ENCODE results near the gene CPA3. TPM values are rescaled to one million over a fixed set of nuclear protein-coding genes. Genes with fewer than 3 reads are reported as not detected.

CPA3 gene
- total RNA-seq, 1 experiment from 2014 or later, result not detected

GRCh38 chr3:148852271-148852992 lies 12.7 kb upstream of the CPA3 start:
- CTCF ChIA-PET, result interaction anchor here (0.6 kb wide), 2 partner anchors 120 to 472 kb away, joined by 4 to 5 read pairs; no protein-coding TSS in a partner anchor
- Mint-ChIP-seq H3K9me3 (ENCODE audit: low read depth, unreplicated experiment) (no peaks in the 10 kb centered on the region), H3K27ac (ENCODE audit: unreplicated experiment) (no peak overlapping the region), H3K36me3 (ENCODE audit: insufficient read depth, unreplicated experiment) (no peaks in the 10 kb centered on the region), H3K27me3 (ENCODE audit: unreplicated experiment) (no peaks in the 10 kb centered on the region), H3K4me1 (ENCODE audit: low read depth, unreplicated experiment) (no peaks in the 10 kb centered on the region), H3K4me3 (ENCODE audit: low read depth, unreplicated experiment) (no peak overlapping the region)
- intact Hi-C loops (cut with micrococcal nuclease; ENCODE audit: unreplicated experiment), result no loop called here
- no TSS peak for BruUV-seq (replicated peaks)
- no peak for DNase-seq
- TF ChIP-seq, protein P1, sequence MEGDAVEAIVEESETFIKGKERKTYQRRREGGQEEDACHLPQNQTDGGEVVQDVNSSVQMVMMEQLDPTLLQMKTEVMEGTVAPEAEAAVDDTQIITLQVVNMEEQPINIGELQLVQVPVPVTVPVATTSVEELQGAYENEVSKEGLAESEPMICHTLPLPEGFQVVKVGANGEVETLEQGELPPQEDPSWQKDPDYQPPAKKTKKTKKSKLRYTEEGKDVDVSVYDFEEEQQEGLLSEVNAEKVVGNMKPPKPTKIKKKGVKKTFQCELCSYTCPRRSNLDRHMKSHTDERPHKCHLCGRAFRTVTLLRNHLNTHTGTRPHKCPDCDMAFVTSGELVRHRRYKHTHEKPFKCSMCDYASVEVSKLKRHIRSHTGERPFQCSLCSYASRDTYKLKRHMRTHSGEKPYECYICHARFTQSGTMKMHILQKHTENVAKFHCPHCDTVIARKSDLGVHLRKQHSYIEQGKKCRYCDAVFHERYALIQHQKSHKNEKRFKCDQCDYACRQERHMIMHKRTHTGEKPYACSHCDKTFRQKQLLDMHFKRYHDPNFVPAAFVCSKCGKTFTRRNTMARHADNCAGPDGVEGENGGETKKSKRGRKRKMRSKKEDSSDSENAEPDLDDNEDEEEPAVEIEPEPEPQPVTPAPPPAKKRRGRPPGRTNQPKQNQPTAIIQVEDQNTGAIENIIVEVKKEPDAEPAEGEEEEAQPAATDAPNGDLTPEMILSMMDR (IDR thresholded peaks at IDR 0.05; ENCODE audit: unreplicated experiment), result no peak

GRCh38 chr3:148853076-148853475 lies 12.0 kb upstream of the CPA3 start:
- no TSS peak for BruUV-seq (replicated peaks)
- Mint-ChIP-seq H3K4me3 (ENCODE audit: low read depth, unreplicated experiment) (no peak overlapping the region), H3K36me3 (ENCODE audit: insufficient read depth, unreplicated experiment) (no peaks in the 10 kb centered on the region), H3K27me3 (ENCODE audit: unreplicated experiment) (no peaks in the 10 kb centered on the region), H3K27ac (ENCODE audit: unreplicated experiment) (no peak overlapping the region), H3K4me1 (ENCODE audit: low read depth, unreplicated experiment) (no peaks in the 10 kb centered on the region), H3K9me3 (ENCODE audit: low read depth, unreplicated experiment) (no peaks in the 10 kb centered on the region)
- no peak for DNase-seq
- CTCF ChIA-PET, result interaction anchor here (0.6 kb wide), 2 partner anchors 121 to 473 kb away, joined by 4 to 5 read pairs; no protein-coding TSS in a partner anchor
- intact Hi-C loops (cut with micrococcal nuclease; ENCODE audit: unreplicated experiment), result no loop called here
- TF ChIP-seq, protein P1 (IDR thresholded peaks at IDR 0.05; ENCODE audit: unreplicated experiment), result no peak

- no peak overlapping the region for H3K27ac Mint-ChIP-seq (ENCODE audit: unreplicated experiment)
- TF ChIP-seq, protein P1 (IDR thresholded peaks at IDR 0.05; ENCODE audit: unreplicated experiment), result no peak
- CTCF ChIA-PET, result no interaction called here
- intact Hi-C loops (cut with micrococcal nuclease; ENCODE audit: unreplicated experiment), result no loop called here
- H3K4me1 Mint-ChIP-seq (ENCODE audit: low read depth, unreplicated experiment), result no peaks in the 10 kb centered on the region
- H3K27me3 Mint-ChIP-seq (ENCODE audit: unreplicated experiment), result no peaks in the 10 kb centered on the region
- H3K9me3 Mint-ChIP-seq (ENCODE audit: low read depth, unreplicated experiment), result no peaks in the 10 kb centered on the region
- H3K36me3 Mint-ChIP-seq (ENCODE audit: insufficient read depth, unreplicated experiment), result no peaks in the 10 kb centered on the region
- no peak for DNase-seq
- BruUV-seq (replicated peaks), result no TSS peak
- no peak overlapping the region for H3K4me3 Mint-ChIP-seq (ENCODE audit: low read depth, unreplicated experiment)
Observed at GRCh38 chr3:148854061-148854460, 11.0 kb upstream of the CPA3 start.

DNA sequence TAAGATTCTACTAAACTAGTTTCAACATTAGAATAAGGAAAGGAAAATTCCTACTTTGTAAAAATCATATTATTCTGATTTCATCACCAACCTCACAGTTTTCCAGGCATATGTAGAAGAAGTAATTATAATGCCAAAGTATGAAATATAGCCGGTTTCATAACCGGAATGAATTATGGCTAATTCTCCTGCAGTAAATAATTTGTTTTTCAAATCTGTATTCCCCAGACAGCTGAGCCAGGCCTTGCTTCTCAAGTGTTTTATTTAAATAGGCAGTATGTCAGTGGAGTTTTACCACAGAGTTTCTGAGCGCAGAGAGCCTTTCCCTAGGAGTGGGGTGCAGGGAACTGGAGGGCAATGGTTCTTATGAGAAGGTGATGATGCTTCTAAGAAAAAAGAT lies 8.7 kb upstream of the CPA3 start:
- no TSS peak for BruUV-seq (replicated peaks)
- intact Hi-C loops (cut with micrococcal nuclease; ENCODE audit: unreplicated experiment), result no loop called here

More for the DNA sequence above, 8.7 kb upstream of the CPA3 start:
- TF ChIP-seq, protein P1 (IDR thresholded peaks at IDR 0.05; ENCODE audit: unreplicated experiment), result no peak
- DNase-seq, result no peak
- CTCF ChIA-PET, result interaction anchor here (0.6 to 1.0 kb wide), 3 partner anchors 15 to 110 kb away, joined by 4 to 6 read pairs (median 6); no protein-coding TSS in a partner anchor
- H3K36me3 Mint-ChIP-seq (ENCODE audit: insufficient read depth, unreplicated experiment), result no peaks in the 10 kb centered on the region
- H3K4me1 Mint-ChIP-seq (ENCODE audit: low read depth, unreplicated experiment), result no peaks in the 10 kb centered on the region
- no peaks in the 10 kb centered on the region for H3K27me3 Mint-ChIP-seq (ENCODE audit: unreplicated experiment)
- no peaks in the 10 kb centered on the region for H3K9me3 Mint-ChIP-seq (ENCODE audit: low read depth, unreplicated experiment)
- H3K4me3 Mint-ChIP-seq (ENCODE audit: low read depth, unreplicated experiment), result no peak overlapping the region
- H3K27ac Mint-ChIP-seq (ENCODE audit: unreplicated experiment), result no peak overlapping the region
